ENCODE data around the gene PHACTR1. TPM values are rescaled to one million over a fixed set of nuclear protein-coding genes. Genes with fewer than 3 reads are reported as not detected.

Gene PHACTR1
- total and polyA plus RNA-seq, 2 donors, result 3.1 to 6.3 TPM

DNA sequence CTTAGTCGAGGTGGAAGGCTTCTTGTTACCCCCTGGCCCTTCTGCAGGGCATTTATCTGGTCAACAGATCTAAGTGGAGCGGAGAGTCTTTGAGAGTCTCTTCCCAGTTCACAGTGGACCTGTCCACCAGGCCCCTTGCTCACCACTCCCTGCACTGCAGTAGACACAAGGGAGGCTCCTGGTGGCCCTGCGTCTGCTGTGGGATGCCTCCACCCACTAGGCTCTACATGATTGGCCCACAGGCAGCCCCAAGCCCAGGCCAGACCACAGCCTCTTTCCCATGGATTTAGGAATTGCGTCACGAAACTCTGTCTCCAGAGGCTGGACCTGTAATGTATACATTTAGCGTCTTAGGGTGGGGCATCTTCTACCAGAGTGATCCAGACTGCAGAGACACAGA, 583.4 kb downstream of the PHACTR1 start:
- H3K4me1 ChIP-seq (ENCODE audit: control insufficient read depth in 2 of 2, insufficient read depth in 2 of 2, low read length in 2 of 2), result no peaks in the 10 kb centered on the region
- no peaks in the 10 kb centered on the region for H3K9me3 ChIP-seq (ENCODE audit: control insufficient read depth in 2 of 2, insufficient read depth in 1 of 2, low read length in 1 of 2)
- H3K4me3 ChIP-seq (ENCODE audit: low read length in 2 of 2), result no peak overlapping the region
- H3K36me3 ChIP-seq (ENCODE audit: control insufficient read depth in 2 of 2, insufficient read depth in 2 of 2, low read length in 1 of 2), result peaks cover 39 to 69% of the 10 kb centered on the region in 2 donors
- 80% methylated on average over 6 of the region's 6 CpGs for WGBS
- DNase-seq (ENCODE audit: low read depth in 6 of 9, low spot score in 9 of 9), result no peak
- H3K27me3 ChIP-seq (ENCODE audit: control insufficient read depth in 2 of 2, insufficient read depth in 1 of 2, low read length in 1 of 2), result no peaks in the 10 kb centered on the region
- H3K27ac ChIP-seq (ENCODE audit: low read depth in 1 of 2, low read length in 1 of 2), result no peak overlapping the region

DNA sequence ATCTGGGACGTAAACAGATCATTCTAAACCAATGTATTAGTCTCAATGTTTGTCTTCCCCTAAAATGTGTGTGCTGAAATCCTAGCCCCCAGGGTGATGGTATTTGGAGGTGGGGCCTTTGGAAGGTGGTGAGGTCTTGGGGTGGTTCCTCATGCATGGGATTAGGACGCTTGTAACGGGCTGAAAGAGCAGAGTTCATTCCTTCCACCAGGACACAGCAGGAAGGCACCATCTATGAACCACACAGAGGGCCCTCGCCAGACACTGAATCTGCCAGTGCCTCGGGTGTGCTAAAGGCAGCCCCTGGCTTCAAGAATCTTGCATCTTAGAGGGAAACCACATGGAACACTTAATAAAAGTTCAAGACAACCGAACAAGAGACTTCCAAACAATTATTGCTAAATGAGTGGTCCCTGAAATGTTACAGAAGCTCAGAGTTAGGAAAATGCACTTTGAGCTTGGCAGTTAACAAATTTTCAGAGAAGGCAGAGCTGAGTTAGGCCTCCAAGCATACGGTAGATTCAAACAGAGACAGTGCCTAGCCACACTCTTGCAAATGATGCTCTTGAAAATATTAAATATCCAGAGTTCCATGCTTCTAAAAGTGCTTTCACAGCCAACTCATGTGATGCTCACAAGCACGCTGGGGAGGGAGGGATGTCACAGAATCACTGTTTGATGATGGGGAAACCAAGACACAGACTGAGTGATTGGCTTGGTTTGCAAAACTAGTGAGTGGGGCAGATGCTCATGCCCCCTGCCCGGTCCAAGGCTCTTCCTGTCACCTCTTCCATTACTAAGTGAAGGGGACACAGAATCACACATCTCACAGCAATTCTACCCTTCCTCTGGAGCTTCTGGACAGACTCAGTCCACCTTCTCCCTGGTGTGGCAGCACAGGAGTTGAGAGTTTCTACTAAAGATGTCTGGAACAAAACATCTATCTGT, 584.4 kb downstream of the PHACTR1 start:
- no peak for DNase-seq (ENCODE audit: low read depth in 6 of 9, low spot score in 9 of 9)
- Histone ChIP-seq H3K4me1 (ENCODE audit: control insufficient read depth in 2 of 2, insufficient read depth in 2 of 2, low read length in 2 of 2) (no peaks in the 10 kb centered on the region), H3K36me3 (ENCODE audit: control insufficient read depth in 2 of 2, insufficient read depth in 2 of 2, low read length in 1 of 2) (peaks cover 44 to 70% of the 10 kb centered on the region in 2 donors), H3K4me3 (ENCODE audit: low read length in 2 of 2) (no peak overlapping the region), H3K27ac (ENCODE audit: low read depth in 1 of 2, low read length in 1 of 2) (no peak overlapping the region), H3K9me3 (ENCODE audit: control insufficient read depth in 2 of 2, insufficient read depth in 1 of 2, low read length in 1 of 2) (no peaks in the 10 kb centered on the region), H3K27me3 (ENCODE audit: control insufficient read depth in 2 of 2, insufficient read depth in 1 of 2, low read length in 1 of 2) (no peaks in the 10 kb centered on the region)
- WGBS, result 76% methylated on average over 9 of the region's 9 CpGs

DNA sequence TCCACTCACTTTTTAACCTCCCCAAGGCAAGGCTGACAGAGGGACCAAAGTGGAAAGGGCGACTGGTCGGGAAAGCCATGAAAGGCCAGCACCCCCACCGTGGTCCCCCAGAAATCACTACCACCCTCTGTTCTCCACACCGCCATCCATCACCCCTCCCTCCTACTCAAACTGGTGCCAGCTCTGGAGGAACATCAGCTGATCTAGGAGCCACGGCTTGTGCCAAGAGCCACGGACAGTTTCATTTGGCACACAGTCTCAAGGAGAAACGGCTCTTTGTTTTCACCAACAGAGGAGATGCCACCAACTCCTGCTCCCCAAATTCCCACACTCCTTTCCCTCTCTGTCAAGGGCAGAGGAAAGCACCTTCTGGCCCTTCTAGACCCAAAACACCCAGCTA, 585.7 kb downstream of the PHACTR1 start:
- WGBS, result 96% methylated on average over 7 of the region's 7 CpGs
- Histone ChIP-seq H3K36me3 (ENCODE audit: control insufficient read depth in 2 of 2, insufficient read depth in 2 of 2, low read length in 1 of 2) (peaks cover 46 to 79% of the 10 kb centered on the region in 2 donors), H3K27me3 (ENCODE audit: control insufficient read depth in 2 of 2, insufficient read depth in 1 of 2, low read length in 1 of 2) (no peaks in the 10 kb centered on the region), H3K4me3 (ENCODE audit: low read length in 2 of 2) (no peak overlapping the region), H3K9me3 (ENCODE audit: control insufficient read depth in 2 of 2, insufficient read depth in 1 of 2, low read length in 1 of 2) (no peaks in the 10 kb centered on the region), H3K27ac (ENCODE audit: low read depth in 1 of 2, low read length in 1 of 2) (peak overlapping the region in 1 of 2 donors; percentile 56), H3K4me1 (ENCODE audit: control insufficient read depth in 2 of 2, insufficient read depth in 2 of 2, low read length in 2 of 2) (no peaks in the 10 kb centered on the region)
- DNase-seq (ENCODE audit: low read depth in 6 of 9, low spot score in 9 of 9), result no peak

DNA sequence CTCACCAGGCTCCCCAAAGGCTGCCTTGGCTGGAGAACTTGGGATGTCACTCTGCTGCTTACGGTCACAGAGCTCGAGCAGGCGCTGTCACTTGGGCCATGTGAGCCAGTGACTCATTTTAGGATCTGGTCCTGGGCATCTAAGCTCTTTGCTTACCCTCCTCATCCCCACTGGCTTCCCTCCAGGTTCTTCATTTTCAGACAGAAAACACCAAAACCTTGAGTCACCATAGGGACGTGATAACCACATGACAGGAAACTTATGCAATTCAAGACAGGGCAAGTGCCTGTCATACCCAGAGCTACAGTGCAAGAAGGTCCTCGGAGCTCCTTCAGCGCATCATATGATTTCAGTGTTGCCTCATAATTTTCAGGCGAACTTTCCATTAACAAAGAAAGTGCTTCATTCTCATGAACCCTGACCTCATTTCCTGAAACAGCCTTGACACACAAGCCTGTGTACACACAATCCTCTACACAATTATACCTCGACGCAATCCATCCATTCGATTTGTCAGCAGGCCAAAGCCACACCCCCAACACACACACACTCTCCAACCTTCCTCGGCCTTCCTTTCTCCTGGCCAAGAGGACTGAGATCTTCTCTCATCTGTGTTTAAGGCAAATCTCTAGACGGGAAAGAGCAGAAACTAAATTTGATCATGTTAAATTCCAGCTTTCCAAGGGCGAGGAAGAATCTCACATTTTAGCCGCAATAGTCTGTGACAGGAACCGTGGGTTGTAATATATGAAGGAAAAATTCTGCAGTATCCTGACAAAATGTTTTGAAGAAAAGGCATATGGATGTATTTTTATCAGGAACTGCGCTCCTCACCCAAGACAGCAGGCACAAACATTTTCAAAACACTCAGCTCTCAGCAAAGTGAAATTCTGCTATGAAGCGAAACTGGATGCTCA, 586.4 kb downstream of the PHACTR1 start:
- Histone ChIP-seq H3K27ac (ENCODE audit: low read depth in 1 of 2, low read length in 1 of 2) (peak overlapping the region; percentile 47 to 62), H3K9me3 (ENCODE audit: control insufficient read depth in 2 of 2, insufficient read depth in 1 of 2, low read length in 1 of 2) (no peaks in the 10 kb centered on the region), H3K27me3 (ENCODE audit: control insufficient read depth in 2 of 2, insufficient read depth in 1 of 2, low read length in 1 of 2) (no peaks in the 10 kb centered on the region), H3K36me3 (ENCODE audit: control insufficient read depth in 2 of 2, insufficient read depth in 2 of 2, low read length in 1 of 2) (peaks cover 49 to 84% of the 10 kb centered on the region in 2 donors), H3K4me3 (ENCODE audit: low read length in 2 of 2) (no peak overlapping the region), H3K4me1 (ENCODE audit: control insufficient read depth in 2 of 2, insufficient read depth in 2 of 2, low read length in 2 of 2) (no peaks in the 10 kb centered on the region)
- WGBS, result 84% methylated on average over 17 of the region's 17 CpGs
- peak in 2 of 9 donors; percentile 6 to 37 for DNase-seq (ENCODE audit: low read depth in 6 of 9, low spot score in 9 of 9)

DNA sequence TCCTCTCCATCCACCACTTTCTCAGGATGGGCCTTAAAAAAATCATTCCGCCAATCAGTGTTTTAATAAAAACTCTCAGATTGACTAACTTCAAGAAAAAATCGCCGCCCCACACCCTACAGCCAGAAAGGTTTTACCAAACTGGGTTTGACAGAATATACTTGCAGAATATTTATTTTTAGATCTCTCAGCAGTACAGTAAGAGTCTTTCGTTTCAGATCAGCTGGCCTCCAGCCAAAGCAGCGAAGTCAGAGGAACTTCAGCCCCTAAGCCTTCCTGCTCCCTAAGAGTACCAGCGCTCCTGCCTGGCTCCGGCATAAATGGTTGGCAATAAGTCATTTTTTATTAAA, 587.1 kb downstream of the PHACTR1 start:
- no peak for DNase-seq (ENCODE audit: low read depth in 6 of 9, low spot score in 9 of 9)
- Histone ChIP-seq H3K9me3 (ENCODE audit: control insufficient read depth in 2 of 2, insufficient read depth in 1 of 2, low read length in 1 of 2) (no peaks in the 10 kb centered on the region), H3K4me3 (ENCODE audit: low read length in 2 of 2) (no peak overlapping the region), H3K4me1 (ENCODE audit: control insufficient read depth in 2 of 2, insufficient read depth in 2 of 2, low read length in 2 of 2) (no peaks in the 10 kb centered on the region), H3K27ac (ENCODE audit: low read depth in 1 of 2, low read length in 1 of 2) (peak overlapping the region; percentile 47 to 62), H3K27me3 (ENCODE audit: control insufficient read depth in 2 of 2, insufficient read depth in 1 of 2, low read length in 1 of 2) (no peaks in the 10 kb centered on the region), H3K36me3 (ENCODE audit: control insufficient read depth in 2 of 2, insufficient read depth in 2 of 2, low read length in 1 of 2) (peaks cover 50 to 84% of the 10 kb centered on the region in 2 donors)
- WGBS, result 64% methylated on average over 7 of the region's 7 CpGs

GRCh38 chr6:13304101-13304500, 587.5 kb downstream of the PHACTR1 start:
- Histone ChIP-seq H3K4me3 (ENCODE audit: low read length in 2 of 2) (no peak overlapping the region), H3K27ac (ENCODE audit: low read depth in 1 of 2, low read length in 1 of 2) (peak overlapping the region in 1 of 2 donors; percentile 62), H3K4me1 (ENCODE audit: control insufficient read depth in 2 of 2, insufficient read depth in 2 of 2, low read length in 2 of 2) (no peaks in the 10 kb centered on the region), H3K36me3 (ENCODE audit: control insufficient read depth in 2 of 2, insufficient read depth in 2 of 2, low read length in 1 of 2) (peaks cover 52 to 84% of the 10 kb centered on the region in 2 donors), H3K9me3 (ENCODE audit: control insufficient read depth in 2 of 2, insufficient read depth in 1 of 2, low read length in 1 of 2) (no peaks in the 10 kb centered on the region), H3K27me3 (ENCODE audit: control insufficient read depth in 2 of 2, insufficient read depth in 1 of 2, low read length in 1 of 2) (no peaks in the 10 kb centered on the region)
- WGBS, result 87% methylated on average over 6 of the region's 6 CpGs
- no peak for DNase-seq (ENCODE audit: low read depth in 6 of 9, low spot score in 9 of 9)

DNA sequence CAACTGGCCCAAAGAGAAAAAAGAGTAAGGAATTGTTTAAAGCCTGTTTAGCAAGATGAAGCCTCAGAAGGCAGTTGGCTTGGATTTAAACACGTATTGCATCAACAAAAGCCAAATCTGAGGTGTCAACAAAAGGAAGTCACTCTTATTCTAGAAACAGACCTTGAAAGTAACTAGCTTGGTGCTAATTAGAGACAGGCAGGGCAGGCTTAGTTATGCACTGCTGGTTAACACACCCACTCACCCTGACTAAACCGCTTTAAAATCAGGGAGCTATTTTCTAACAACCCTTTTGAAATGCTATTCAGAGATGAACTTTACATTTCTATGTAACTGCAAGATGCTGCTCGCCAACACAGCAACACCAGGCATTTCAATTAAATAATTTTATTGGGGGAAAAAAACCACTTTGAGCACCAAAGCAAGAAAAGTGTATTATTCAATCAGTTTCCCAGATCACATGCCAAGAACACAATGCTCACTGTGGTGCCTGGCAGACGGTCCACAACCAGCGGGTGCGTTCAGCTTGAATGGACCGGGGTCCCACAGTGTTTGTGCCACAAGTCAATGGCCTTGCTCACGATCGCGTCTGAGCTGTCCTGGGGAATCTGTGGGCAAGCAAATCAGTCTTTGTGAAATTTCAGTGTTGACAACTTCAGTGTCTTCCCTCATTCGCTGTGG, 588.2 kb downstream of the PHACTR1 start:
- no peak overlapping the region for H3K4me3 ChIP-seq (ENCODE audit: low read length in 2 of 2)
- no peaks in the 10 kb centered on the region for H3K4me1 ChIP-seq (ENCODE audit: control insufficient read depth in 2 of 2, insufficient read depth in 2 of 2, low read length in 2 of 2)
- no peak for DNase-seq (ENCODE audit: low read depth in 6 of 9, low spot score in 9 of 9)
- H3K27me3 ChIP-seq (ENCODE audit: control insufficient read depth in 2 of 2, insufficient read depth in 1 of 2, low read length in 1 of 2), result no peaks in the 10 kb centered on the region
- WGBS, result 96% methylated on average over 11 of the region's 11 CpGs
- H3K27ac ChIP-seq (ENCODE audit: low read depth in 1 of 2, low read length in 1 of 2), result no peak overlapping the region
- no peaks in the 10 kb centered on the region for H3K9me3 ChIP-seq (ENCODE audit: control insufficient read depth in 2 of 2, insufficient read depth in 1 of 2, low read length in 1 of 2)
- H3K36me3 ChIP-seq (ENCODE audit: control insufficient read depth in 2 of 2, insufficient read depth in 2 of 2, low read length in 1 of 2), result peaks cover 48 to 82% of the 10 kb centered on the region in 2 donors

DNA sequence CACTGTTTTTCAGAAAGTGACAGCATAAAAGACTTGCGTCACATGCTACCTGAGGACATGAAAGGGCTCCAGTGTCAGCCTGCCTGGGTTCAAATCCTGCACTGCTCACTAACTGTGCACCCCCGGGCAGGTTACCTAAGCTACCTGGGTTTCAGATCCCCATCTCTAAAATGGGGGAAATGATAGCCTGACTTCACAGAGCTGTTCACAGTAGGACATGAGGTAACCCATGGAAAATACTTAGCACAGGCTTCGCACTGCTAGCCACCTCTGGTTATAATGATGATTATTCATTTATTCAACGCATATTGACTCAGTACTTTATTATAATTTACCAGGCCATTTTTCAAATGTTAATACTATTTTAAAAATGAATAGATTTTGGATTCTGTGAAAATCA, 588.7 kb downstream of the PHACTR1 start:
- Histone ChIP-seq H3K27ac (ENCODE audit: low read depth in 1 of 2, low read length in 1 of 2) (no peak overlapping the region), H3K36me3 (ENCODE audit: control insufficient read depth in 2 of 2, insufficient read depth in 2 of 2, low read length in 1 of 2) (peaks cover 42 to 80% of the 10 kb centered on the region in 2 donors), H3K4me3 (ENCODE audit: low read length in 2 of 2) (no peak overlapping the region), H3K27me3 (ENCODE audit: control insufficient read depth in 2 of 2, insufficient read depth in 1 of 2, low read length in 1 of 2) (no peaks in the 10 kb centered on the region), H3K4me1 (ENCODE audit: control insufficient read depth in 2 of 2, insufficient read depth in 2 of 2, low read length in 2 of 2) (no peaks in the 10 kb centered on the region), H3K9me3 (ENCODE audit: control insufficient read depth in 2 of 2, insufficient read depth in 1 of 2, low read length in 1 of 2) (no peaks in the 10 kb centered on the region)
- whole genome bisulfite sequencing, result 85% methylated on average over 4 of the region's 4 CpGs
- DNase-seq (ENCODE audit: low read depth in 6 of 9, low spot score in 9 of 9), result no peak

All from thymus (tissue), 11 donors.